CD14-positive monocyte (primary cell): ENCODE data around the gene TCP11L1. TPM values are rescaled to one million over a fixed set of nuclear protein-coding genes. Genes with fewer than 3 reads are reported as not detected.

Source experiments
- DNase-seq, 3 donors: peaks; one replicate each; pipeline ENCODE4 v3.0.0-alpha.2; 2011 to 2022
- H2AFZ ChIP-seq: 2 replicates; pipeline ENCODE4 v1.6.0; 2012; ENCODE audit warnings: mild to moderate bottlenecking, low read depth, low read length, inconsistent platforms; ENCODE audit not compliant: insufficient read depth, poor library complexity, severe bottlenecking
- H3K27ac ChIP-seq, 2 donors: 1 replicate in 1 of 2; 2 replicates in 1 of 2; pipeline ENCODE4 v1.5.1; 2012 to 2013; ENCODE audit warnings: low read length in 2 of 2, control low read depth in 1 of 2, inconsistent platforms in 1 of 2, low read depth in 1 of 2, mild to moderate bottlenecking in 1 of 2
- H3K27me3 ChIP-seq, 2 donors: one replicate each; pipeline versions ENCODE4 v1.6.0 to v1.6.1; 2011 to 2013; ENCODE audit warnings: low read length in 2 of 2; ENCODE audit not compliant: control insufficient read depth in 2 of 2, insufficient read depth in 2 of 2
- H3K36me3 ChIP-seq, 2 donors: replicated peaks in 1 of 2; 1 replicate in 1 of 2; 2 replicates in 1 of 2; pipeline versions ENCODE4 v1.5.1 to v1.6.1; 2012 to 2013; ENCODE audit warnings: low read length in 2 of 2, control low read depth in 1 of 2, inconsistent platforms in 1 of 2, mild to moderate bottlenecking in 1 of 2; ENCODE audit not compliant: insufficient read depth in 2 of 2, control insufficient read depth in 1 of 2
- H3K4me1 ChIP-seq, 2 donors: 1 replicate in 1 of 2; 2 replicates in 1 of 2; pipeline versions ENCODE4 v1.5.1 to v1.6.1; 2012 to 2013; ENCODE audit warnings: low read length in 2 of 2, control low read depth in 1 of 2, inconsistent platforms in 1 of 2, mild to moderate bottlenecking in 1 of 2, moderate library complexity in 1 of 2; ENCODE audit not compliant: insufficient read depth in 2 of 2, control insufficient read depth in 1 of 2
- H3K4me2 ChIP-seq: replicated peaks from 2 replicates; pipeline ENCODE3; 2012; ENCODE audit warnings: low read length, moderate library complexity, mild to moderate bottlenecking; ENCODE audit not compliant: poor library complexity, severe bottlenecking; ENCODE audit errors: extremely low read depth
- H3K4me3 ChIP-seq, 3 experiments: fragments of 200-600 bp in 1 of 3; sonication (generic) in 1 of 3; replicated peaks in 1 of 3; 1 replicate in 2 of 3; 2 replicates in 1 of 3; pipeline ENCODE4 v1.5.1; 2011 to 2013; ENCODE audit warnings: low read length in 3 of 3, mild to moderate bottlenecking in 3 of 3, control low read depth in 2 of 3, low read depth in 2 of 3, inconsistent platforms in 1 of 3, moderate library complexity in 1 of 3
- H3K79me2 ChIP-seq: 2 replicates; pipeline ENCODE4 v1.6.0; 2012; ENCODE audit warnings: mild to moderate bottlenecking, control low read depth, inconsistent platforms, low read length, moderate library complexity; ENCODE audit not compliant: insufficient read depth
- H3K9ac ChIP-seq: 2 replicates; pipeline ENCODE4 v1.6.0; 2017; ENCODE audit warnings: low read length, mild to moderate bottlenecking; ENCODE audit not compliant: insufficient read depth, poor library complexity, severe bottlenecking
- H3K9me3 ChIP-seq, 2 donors: replicated peaks in 1 of 2; 1 replicate in 1 of 2; 2 replicates in 1 of 2; pipeline versions ENCODE4 v1.5.1 to v1.6.1; 2012 to 2013; ENCODE audit warnings: low read length in 2 of 2, control low read depth in 1 of 2; ENCODE audit not compliant: control insufficient read depth in 1 of 2, insufficient read depth in 1 of 2
- H4K20me1 ChIP-seq: 2 replicates; pipeline ENCODE4 v1.6.0; 2012; ENCODE audit warnings: mild to moderate bottlenecking, low read length, control low read depth, moderate library complexity; ENCODE audit not compliant: insufficient read depth
- H3K27ac Mint-ChIP-seq, 7 donors: one replicate each; pipeline ENCODE4 v1.8.0; 2020; ENCODE audit warnings: mild to moderate bottlenecking in 7 of 7, mixed read lengths in 7 of 7, moderate library complexity in 6 of 7, inconsistent platforms in 2 of 7
- H3K27me3 Mint-ChIP-seq, 3 donors: one replicate each; pipeline ENCODE4 v1.8.0; 2021 to 2022; ENCODE audit warnings: low read depth in 3 of 3, mild to moderate bottlenecking in 3 of 3, mixed read lengths in 3 of 3, moderate library complexity in 3 of 3, inconsistent platforms in 1 of 3
- H3K36me3 Mint-ChIP-seq, 2 donors: one replicate each; pipeline ENCODE4 v1.8.0; 2020; ENCODE audit warnings: mixed read lengths in 2 of 2, inconsistent platforms in 1 of 2, mild to moderate bottlenecking in 1 of 2
- H3K4me1 Mint-ChIP-seq: one replicate; pipeline ENCODE4 v1.8.0; 2020; ENCODE audit warnings: mild to moderate bottlenecking, mixed read lengths
- H3K4me3 Mint-ChIP-seq, 2 donors: one replicate each; pipeline ENCODE4 v1.8.0; 2020; ENCODE audit warnings: mild to moderate bottlenecking in 2 of 2, mixed read lengths in 2 of 2, moderate library complexity in 1 of 2
- H3K9me3 Mint-ChIP-seq, 7 donors: one replicate each; pipeline ENCODE4 v1.8.0; 2020 to 2022; ENCODE audit warnings: mixed read lengths in 7 of 7, mild to moderate bottlenecking in 6 of 7, moderate library complexity in 6 of 7, inconsistent platforms in 2 of 7
- CTCF ChIP-seq: fragments of 200-600 bp; IDR thresholded peaks from one replicate; pipeline ENCODE4 v1.8.0; 2022; ENCODE audit warnings: antibody characterized with exemption, mild to moderate bottlenecking
- WGBS: methylation state at CpG from one replicate; pipeline ENCODE4 v1.1.5; 2013; ENCODE audit warnings: missing lambda C conversion rate; ENCODE audit not compliant: insufficient coverage; 5-methylcytosine and 5-hydroxymethylcytosine counted together
- intact Hi-C, 2 donors: fragments of 100-400 bp; cut with micrococcal nuclease; formaldehyde crosslinking; loops; one replicate each; pipeline versions ENCODE4 v1.15.0 to v1.15.1; 2023
- polyA plus RNA-seq, 3 donors: library from polyadenylated mRNA; depleted of rRNA in 1 of 3; unstranded in 2 of 3; stranded (reverse) in 1 of 3; fragments of 300-500 nt in 2 of 3; fragments of >200 nt in 1 of 3; fragmentation: Illumina TruSeq in 2 of 3; gene quantifications; 1 replicate in 2 of 3; 2 replicates in 1 of 3; pipeline ENCODE4 v1.2.3, GENCODE V29; 2012 to 2021

Gene TCP11L1
- polyA plus RNA-seq, 3 donors, result 5.1 to 11.2 (median 7.0) TPM

DNA sequence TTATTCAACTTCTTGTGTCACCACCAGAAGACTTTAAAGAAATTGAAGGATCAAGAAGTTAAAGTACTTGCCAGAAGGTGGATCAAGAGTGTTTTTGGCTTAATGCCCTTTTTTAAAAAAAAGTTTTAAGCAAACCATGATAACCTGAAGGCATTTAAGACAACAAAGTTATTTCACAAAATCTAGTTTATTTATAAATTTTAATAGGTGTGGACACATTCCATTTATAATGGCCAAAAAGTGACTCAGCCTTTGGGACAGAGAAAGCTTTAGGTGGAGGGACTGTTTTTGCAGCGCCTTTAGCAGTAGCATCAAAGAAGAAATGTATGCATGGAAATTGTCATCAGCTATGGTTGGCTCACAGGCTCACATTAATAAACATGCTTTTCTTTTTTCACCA, 17.9 kb downstream of the TCP11L1 start:
- no CpG with 5 or more reads among the region's 1 CpG for WGBS
- no peak overlapping the region for H3K4me3 Mint-ChIP-seq
- intact Hi-C loops, result no loop called here
- no peak overlapping the region for H3K4me3 ChIP-seq
- TF ChIP-seq CTCF, result no peak
- H3K9ac ChIP-seq, result no peak overlapping the region
- H3K4me2 ChIP-seq, result no peak overlapping the region
- H3K9me3 ChIP-seq, result no peaks in the 10 kb centered on the region
- H4K20me1 ChIP-seq, result no peaks in the 10 kb centered on the region
- peaks cover 12% of the 10 kb centered on the region for H3K4me1 Mint-ChIP-seq
- H3K4me1 ChIP-seq, result peaks cover 9 to 12% of the 10 kb centered on the region in 2 donors
- H3K27me3 ChIP-seq, result no peaks in the 10 kb centered on the region
- H3K36me3 Mint-ChIP-seq, result peaks cover 60 to 80% of the 10 kb centered on the region in 2 donors
- peaks cover 0 to 2% (median 0%) of the 10 kb centered on the region in 3 donors for H3K27me3 Mint-ChIP-seq
- no peaks in the 10 kb centered on the region for H3K9me3 Mint-ChIP-seq
- H3K27ac ChIP-seq, result no peak overlapping the region
- H2AFZ ChIP-seq, result no peak overlapping the region
- H3K27ac Mint-ChIP-seq, result peak overlapping the region in 1 of 7 donors; percentile 51
- peaks cover 45 to 74% of the 10 kb centered on the region in 2 donors for H3K36me3 ChIP-seq
- H3K79me2 ChIP-seq, result peaks cover 12% of the 10 kb centered on the region
- DNase-seq, result no peak

GRCh38 chr11:33059331-33060007, 20.1 kb downstream of the TCP11L1 start:
- Histone ChIP-seq H3K36me3 (peaks cover 42 to 68% of the 10 kb centered on the region in 2 donors), H3K4me1 (peaks cover 21 to 23% of the 10 kb centered on the region in 2 donors), H2AFZ (no peak overlapping the region), H4K20me1 (no peaks in the 10 kb centered on the region), H3K9ac (no peak overlapping the region), H3K4me2 (no peak overlapping the region), H3K27ac (peak overlapping the region in 1 of 2 donors; percentile 10), H3K4me3 (no peak overlapping the region), H3K27me3 (no peaks in the 10 kb centered on the region), H3K79me2 (no peaks in the 10 kb centered on the region), H3K9me3 (no peaks in the 10 kb centered on the region)
- 89% methylated on average over 5 of the region's 5 CpGs for WGBS
- H3K4me3 Mint-ChIP-seq, result no peak overlapping the region
- intact Hi-C loops, result loop anchor here in 1 of 2 donors (5.0 kb wide), 1 partner anchor 42 kb away; the partner anchor contains the start of gene DEPDC7
- peak overlapping the region in 2 of 7 donors; percentile 49 to 67 for H3K27ac Mint-ChIP-seq
- peaks cover 0 to 2% (median 0%) of the 10 kb centered on the region in 3 donors for H3K27me3 Mint-ChIP-seq
- peaks cover 25% of the 10 kb centered on the region for H3K4me1 Mint-ChIP-seq
- TF ChIP-seq CTCF, result no peak
- DNase-seq, result no peak
- H3K9me3 Mint-ChIP-seq, result no peaks in the 10 kb centered on the region
- H3K36me3 Mint-ChIP-seq, result peaks cover 55 to 70% of the 10 kb centered on the region in 2 donors
